ENCODE measurements around the gene ZSWIM6.

DNA sequence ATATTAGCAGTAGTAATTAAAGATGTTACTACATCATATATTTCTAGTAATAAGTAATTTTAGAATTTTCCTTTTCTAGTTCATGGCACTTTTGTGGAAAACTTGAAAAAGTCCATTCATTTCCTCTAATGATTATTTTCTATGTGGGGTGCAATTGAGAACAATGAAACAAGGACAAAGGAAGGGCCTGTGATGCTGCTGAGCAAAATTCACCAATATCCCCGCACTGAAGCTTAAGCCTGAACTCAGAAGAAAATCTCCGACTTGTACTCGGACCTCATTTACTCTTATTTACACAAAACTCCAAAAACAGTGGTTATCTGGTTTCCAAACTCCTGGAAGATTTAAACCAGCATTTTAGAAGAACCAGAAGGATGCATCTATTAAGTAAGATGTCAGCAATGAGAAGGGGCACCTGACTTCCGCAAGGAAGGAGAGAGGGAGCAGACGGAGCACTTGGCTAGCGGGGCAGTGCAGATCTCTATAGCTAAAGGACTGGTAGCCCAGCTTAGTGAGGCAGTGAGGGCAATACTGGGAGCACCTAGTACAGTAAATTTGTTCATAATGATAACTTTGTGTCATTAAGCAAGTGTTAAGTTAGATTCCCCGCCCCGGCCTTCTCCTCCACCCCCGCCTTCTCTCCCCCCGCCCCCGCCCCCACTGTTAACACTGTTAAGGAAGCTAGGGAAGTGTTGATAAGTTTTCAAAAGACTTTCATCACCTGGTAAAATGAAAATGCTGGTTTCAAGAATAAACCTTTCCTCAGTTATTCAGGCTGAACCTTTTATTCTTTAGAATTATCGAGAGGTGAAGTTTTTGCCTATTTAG, 123.3 kb downstream of the ZSWIM6 start:
- TF ChIP-seq, protein P1, sequence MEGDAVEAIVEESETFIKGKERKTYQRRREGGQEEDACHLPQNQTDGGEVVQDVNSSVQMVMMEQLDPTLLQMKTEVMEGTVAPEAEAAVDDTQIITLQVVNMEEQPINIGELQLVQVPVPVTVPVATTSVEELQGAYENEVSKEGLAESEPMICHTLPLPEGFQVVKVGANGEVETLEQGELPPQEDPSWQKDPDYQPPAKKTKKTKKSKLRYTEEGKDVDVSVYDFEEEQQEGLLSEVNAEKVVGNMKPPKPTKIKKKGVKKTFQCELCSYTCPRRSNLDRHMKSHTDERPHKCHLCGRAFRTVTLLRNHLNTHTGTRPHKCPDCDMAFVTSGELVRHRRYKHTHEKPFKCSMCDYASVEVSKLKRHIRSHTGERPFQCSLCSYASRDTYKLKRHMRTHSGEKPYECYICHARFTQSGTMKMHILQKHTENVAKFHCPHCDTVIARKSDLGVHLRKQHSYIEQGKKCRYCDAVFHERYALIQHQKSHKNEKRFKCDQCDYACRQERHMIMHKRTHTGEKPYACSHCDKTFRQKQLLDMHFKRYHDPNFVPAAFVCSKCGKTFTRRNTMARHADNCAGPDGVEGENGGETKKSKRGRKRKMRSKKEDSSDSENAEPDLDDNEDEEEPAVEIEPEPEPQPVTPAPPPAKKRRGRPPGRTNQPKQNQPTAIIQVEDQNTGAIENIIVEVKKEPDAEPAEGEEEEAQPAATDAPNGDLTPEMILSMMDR (IDR thresholded peaks at IDR 0.05; ENCODE audit: insufficient read depth, low read depth, low read length), result no peak
- TF ChIP-seq EZH2 (IDR thresholded peaks at IDR 0.05; ENCODE audit: insufficient read depth, low read length), result no peak
